MCF 10A (cell line): ENCODE results near the gene SDHAF1. TPM values are rescaled to one million over a fixed set of nuclear protein-coding genes. Genes with fewer than 3 reads are reported as not detected.

Experiments used
- BruUV-seq: library from RNA; stranded (reverse); fragments of 400-500 nt; replicated peaks from 2 replicates; lab custom pipeline; 2021; lab: Mats Ljungman, UMichigan
- CTCF ChIA-PET: fragments of 300-600 bp; sonication (Branson Sonifier 250); formaldehyde crosslinking; extraction: SDS; loops from one replicate; lab custom pipeline; 2021; ENCODE audit warnings: antibody characterized with exemption, inconsistent platforms; lab: Yijun Ruan, JAX
- POLR2A ChIA-PET: fragments of 300-600, 350-650 bp; sonication (Branson Sonifier 250); formaldehyde crosslinking; extraction: SDS; loops from one replicate; lab custom pipeline; 2020; ENCODE audit warnings: antibody characterized with exemption, inconsistent platforms; lab: Yijun Ruan, JAX
- DNase-seq: peaks from one replicate; pipeline ENCODE4 v3.0.0-alpha.2; 2018; ENCODE audit not compliant: unreplicated experiment
- H3K27ac Mint-ChIP-seq: one replicate; pipeline ENCODE4 v1.8.0; 2022; ENCODE audit warnings: mild to moderate bottlenecking, low read depth, mixed read lengths; ENCODE audit not compliant: unreplicated experiment
- H3K27me3 Mint-ChIP-seq: one replicate; pipeline ENCODE4 v1.8.0; 2022; ENCODE audit warnings: mixed read lengths; ENCODE audit not compliant: insufficient read depth, unreplicated experiment
- H3K36me3 Mint-ChIP-seq: one replicate; pipeline ENCODE4 v1.8.0; 2022; ENCODE audit warnings: mild to moderate bottlenecking, moderate library complexity, mixed read lengths; ENCODE audit not compliant: insufficient read depth, unreplicated experiment
- H3K4me1 Mint-ChIP-seq: one replicate; pipeline ENCODE4 v1.8.0; 2022; ENCODE audit warnings: mixed read lengths; ENCODE audit not compliant: insufficient read depth, unreplicated experiment
- H3K4me3 Mint-ChIP-seq: one replicate; pipeline ENCODE4 v1.8.0; 2022; ENCODE audit warnings: mild to moderate bottlenecking, moderate library complexity, mixed read lengths; ENCODE audit not compliant: unreplicated experiment
- H3K9me3 Mint-ChIP-seq: one replicate; pipeline ENCODE4 v1.8.0; 2022; ENCODE audit warnings: mixed read lengths; ENCODE audit not compliant: unreplicated experiment
- intact Hi-C: fragments of 100-400 bp; cut with micrococcal nuclease; formaldehyde crosslinking; loops from 2 replicates; pipeline ENCODE4 v1.14.1; 2022
- total RNA-seq: library from RNA; stranded (reverse); gene quantifications from 2 replicates; pipeline ENCODE4 v1.2.3, GENCODE V29; 2022
- TF ChIP-seq, protein P1 (sequence below): fragments of 200-600 bp; IDR thresholded peaks from one replicate; pipeline ENCODE4 v1.8.0; 2022; ENCODE audit warnings: antibody characterized with exemption, mild to moderate bottlenecking; ENCODE audit not compliant: unreplicated experiment

The SDHAF1 gene
- total RNA-seq, 1 experiment from 2014 or later, result 14.4 TPM

- no TSS peak for BruUV-seq
- Mint-ChIP-seq H3K4me1 (peaks cover 19% of the 10 kb centered on the region), H3K4me3 (no peak overlapping the region), H3K27ac (no peak overlapping the region), H3K9me3 (no peaks in the 10 kb centered on the region), H3K36me3 (peaks cover 20% of the 10 kb centered on the region), H3K27me3 (no peaks in the 10 kb centered on the region)
- intact Hi-C loops, result no loop called here
- ChIA-PET POLR2A (no interaction called here), CTCF (no interaction called here)
- TF ChIP-seq, protein P1, sequence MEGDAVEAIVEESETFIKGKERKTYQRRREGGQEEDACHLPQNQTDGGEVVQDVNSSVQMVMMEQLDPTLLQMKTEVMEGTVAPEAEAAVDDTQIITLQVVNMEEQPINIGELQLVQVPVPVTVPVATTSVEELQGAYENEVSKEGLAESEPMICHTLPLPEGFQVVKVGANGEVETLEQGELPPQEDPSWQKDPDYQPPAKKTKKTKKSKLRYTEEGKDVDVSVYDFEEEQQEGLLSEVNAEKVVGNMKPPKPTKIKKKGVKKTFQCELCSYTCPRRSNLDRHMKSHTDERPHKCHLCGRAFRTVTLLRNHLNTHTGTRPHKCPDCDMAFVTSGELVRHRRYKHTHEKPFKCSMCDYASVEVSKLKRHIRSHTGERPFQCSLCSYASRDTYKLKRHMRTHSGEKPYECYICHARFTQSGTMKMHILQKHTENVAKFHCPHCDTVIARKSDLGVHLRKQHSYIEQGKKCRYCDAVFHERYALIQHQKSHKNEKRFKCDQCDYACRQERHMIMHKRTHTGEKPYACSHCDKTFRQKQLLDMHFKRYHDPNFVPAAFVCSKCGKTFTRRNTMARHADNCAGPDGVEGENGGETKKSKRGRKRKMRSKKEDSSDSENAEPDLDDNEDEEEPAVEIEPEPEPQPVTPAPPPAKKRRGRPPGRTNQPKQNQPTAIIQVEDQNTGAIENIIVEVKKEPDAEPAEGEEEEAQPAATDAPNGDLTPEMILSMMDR, result no peak
- no peak for DNase-seq
Observed at GRCh38 chr19:36019061-36019670, 24.2 kb downstream of the SDHAF1 start.

DNA sequence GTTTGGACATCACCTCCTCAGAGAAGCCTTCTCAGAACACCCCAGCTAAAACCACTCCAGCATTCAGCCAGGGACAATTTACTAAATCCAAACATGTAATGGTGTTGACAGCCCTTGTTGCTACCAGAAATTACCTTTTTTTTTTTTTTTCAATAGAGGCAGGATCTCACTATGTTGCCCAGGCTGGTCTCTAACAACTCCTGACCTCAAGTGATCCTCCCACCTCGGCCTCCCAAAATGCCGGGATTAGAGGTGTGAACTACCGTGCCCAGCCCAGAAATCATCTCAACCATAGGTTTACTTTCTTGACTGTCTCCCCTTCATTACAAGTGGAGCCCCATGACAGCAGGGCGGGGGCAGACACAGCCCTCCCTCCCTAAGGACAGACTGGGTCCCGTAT, 28.4 kb downstream of the SDHAF1 start:
- no TSS peak for BruUV-seq
- TF ChIP-seq, protein P1, result no peak
- no peaks in the 10 kb centered on the region for H3K27me3 Mint-ChIP-seq
- no peak for DNase-seq
- ChIA-PET POLR2A (no interaction called here), CTCF (no interaction called here)
- no peaks in the 10 kb centered on the region for H3K9me3 Mint-ChIP-seq
- intact Hi-C loops, result no loop called here
- H3K27ac Mint-ChIP-seq, result no peak overlapping the region
- H3K4me3 Mint-ChIP-seq, result no peak overlapping the region
- peaks cover 14% of the 10 kb centered on the region for H3K36me3 Mint-ChIP-seq
- H3K4me1 Mint-ChIP-seq, result no peaks in the 10 kb centered on the region

DNA sequence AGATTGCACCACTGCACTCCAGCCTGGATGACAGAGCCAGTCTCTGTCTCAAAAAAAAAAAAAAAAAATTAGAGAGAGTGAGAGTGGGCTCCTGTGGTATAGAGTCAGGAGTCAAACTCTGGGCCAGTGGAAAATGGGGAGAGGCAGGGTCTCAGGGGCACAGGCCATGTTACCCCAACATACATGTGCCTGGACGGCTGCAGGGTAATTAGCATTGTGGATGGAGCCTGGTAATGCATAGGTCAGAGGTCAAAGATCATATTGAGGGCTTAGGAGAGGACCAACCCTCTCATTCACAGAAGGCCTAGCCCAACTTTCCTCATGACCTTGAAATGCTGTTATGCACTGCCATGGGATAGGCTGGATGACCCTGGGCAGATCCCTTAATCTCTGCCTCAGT, 30.6 kb downstream of the SDHAF1 start:
- POLR2A ChIA-PET, result no interaction called here
- H3K9me3 Mint-ChIP-seq, result no peaks in the 10 kb centered on the region
- no peaks in the 10 kb centered on the region for H3K27me3 Mint-ChIP-seq
- CTCF ChIA-PET, result no interaction called here
- no TSS peak for BruUV-seq
- intact Hi-C loops, result no loop called here
- peaks cover 12% of the 10 kb centered on the region for H3K36me3 Mint-ChIP-seq
- no peak for DNase-seq
- no peak overlapping the region for H3K4me3 Mint-ChIP-seq
- H3K27ac Mint-ChIP-seq, result no peak overlapping the region
- H3K4me1 Mint-ChIP-seq, result no peaks in the 10 kb centered on the region
- TF ChIP-seq, protein P1, result no peak

GRCh38 chr19:36026091-36026876, 31.3 kb downstream of the SDHAF1 start:
- Mint-ChIP-seq H3K9me3 (no peaks in the 10 kb centered on the region), H3K27me3 (no peaks in the 10 kb centered on the region), H3K4me1 (no peaks in the 10 kb centered on the region), H3K27ac (no peak overlapping the region), H3K36me3 (peaks cover 8% of the 10 kb centered on the region), H3K4me3 (no peak overlapping the region)
- no peak for DNase-seq
- TF ChIP-seq, protein P1, result no peak
- intact Hi-C loops, result no loop called here
- BruUV-seq, result no TSS peak
- CTCF ChIA-PET, result no interaction called here
- POLR2A ChIA-PET, result no interaction called here
